ENCODE data around the gene SYNGR3. TPM values are rescaled to one million over a fixed set of nuclear protein-coding genes. Genes with fewer than 3 reads are reported as not detected.

Gene SYNGR3
- total and polyA plus RNA-seq, 2 experiments from 2014 or later = 21.8 to 27.2 TPM

DNA sequence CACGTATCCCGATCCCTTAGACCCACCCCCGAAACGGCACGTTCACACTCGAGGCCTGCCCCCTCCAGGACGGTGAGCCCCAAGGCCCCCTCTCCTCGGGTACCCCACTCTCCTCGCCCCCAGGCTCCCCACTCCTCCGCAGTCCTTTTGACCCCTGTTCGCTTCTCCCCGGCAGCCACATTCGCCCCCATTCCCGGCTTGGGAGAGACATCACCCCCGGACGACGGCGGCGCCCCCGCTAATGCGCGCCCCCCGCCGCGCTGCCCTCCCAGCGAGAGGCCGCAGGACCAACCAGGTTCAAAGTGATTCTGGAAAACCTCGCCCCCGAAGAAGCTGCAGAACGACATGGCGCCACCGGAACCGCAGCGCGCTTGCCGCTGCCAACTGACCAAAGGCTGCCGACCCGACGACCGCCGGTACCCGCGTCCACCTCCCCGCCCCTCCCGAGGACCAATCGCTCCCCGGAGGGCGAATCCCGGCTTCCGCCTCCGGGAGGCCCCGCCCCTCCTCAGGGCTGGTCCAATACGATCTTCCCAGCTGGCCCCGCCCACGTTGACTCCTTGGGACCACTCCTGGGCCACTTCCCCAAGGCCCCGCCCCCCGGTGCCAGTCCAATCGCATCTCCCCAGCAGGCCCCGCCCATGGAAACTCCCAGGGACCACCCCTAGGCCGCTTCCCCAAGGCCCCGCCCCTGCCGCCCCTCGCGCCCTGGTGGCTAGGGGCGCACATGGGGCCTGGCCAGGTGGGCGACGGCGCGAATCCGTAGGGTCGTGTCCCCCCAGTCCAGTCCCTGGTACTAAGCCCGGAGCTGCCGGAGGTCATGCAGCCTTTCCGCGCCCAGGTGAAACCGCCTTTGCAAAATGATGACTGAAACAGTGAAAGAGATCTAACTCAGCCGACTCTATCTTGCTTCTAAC lies 46.7 kb upstream of the SYNGR3 start, which contains the start of gene MSRB1:
TSS of gene MSRB1 (minus strand) at position 390 of the 917 bp plus-strand sequence. CDS start at position 347, 43 bp downstream.
- Histone ChIP-seq H3K27ac (no peak within 1 kb of the TSS), H3K4me3 (peak within 1 kb of the TSS; percentile 73), H3K27me3 (no peaks in the 10 kb centered on the region), H3K9me3 (ENCODE audit: low read depth) (no peaks in the 10 kb centered on the region), H3K36me3 (no peaks in the 10 kb centered on the region), H3K4me1 (ENCODE audit: low read depth) (no peaks in the 10 kb centered on the region)
- peak; percentile 99 to 100 for DNase-seq (ENCODE audit: low read depth in 1 of 2, low spot score in 1 of 2)
- TF ChIP-seq, protein P1, sequence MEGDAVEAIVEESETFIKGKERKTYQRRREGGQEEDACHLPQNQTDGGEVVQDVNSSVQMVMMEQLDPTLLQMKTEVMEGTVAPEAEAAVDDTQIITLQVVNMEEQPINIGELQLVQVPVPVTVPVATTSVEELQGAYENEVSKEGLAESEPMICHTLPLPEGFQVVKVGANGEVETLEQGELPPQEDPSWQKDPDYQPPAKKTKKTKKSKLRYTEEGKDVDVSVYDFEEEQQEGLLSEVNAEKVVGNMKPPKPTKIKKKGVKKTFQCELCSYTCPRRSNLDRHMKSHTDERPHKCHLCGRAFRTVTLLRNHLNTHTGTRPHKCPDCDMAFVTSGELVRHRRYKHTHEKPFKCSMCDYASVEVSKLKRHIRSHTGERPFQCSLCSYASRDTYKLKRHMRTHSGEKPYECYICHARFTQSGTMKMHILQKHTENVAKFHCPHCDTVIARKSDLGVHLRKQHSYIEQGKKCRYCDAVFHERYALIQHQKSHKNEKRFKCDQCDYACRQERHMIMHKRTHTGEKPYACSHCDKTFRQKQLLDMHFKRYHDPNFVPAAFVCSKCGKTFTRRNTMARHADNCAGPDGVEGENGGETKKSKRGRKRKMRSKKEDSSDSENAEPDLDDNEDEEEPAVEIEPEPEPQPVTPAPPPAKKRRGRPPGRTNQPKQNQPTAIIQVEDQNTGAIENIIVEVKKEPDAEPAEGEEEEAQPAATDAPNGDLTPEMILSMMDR (IDR thresholded peaks at IDR 0.05; ENCODE audit: low read depth, low read length) = no peak

DNA sequence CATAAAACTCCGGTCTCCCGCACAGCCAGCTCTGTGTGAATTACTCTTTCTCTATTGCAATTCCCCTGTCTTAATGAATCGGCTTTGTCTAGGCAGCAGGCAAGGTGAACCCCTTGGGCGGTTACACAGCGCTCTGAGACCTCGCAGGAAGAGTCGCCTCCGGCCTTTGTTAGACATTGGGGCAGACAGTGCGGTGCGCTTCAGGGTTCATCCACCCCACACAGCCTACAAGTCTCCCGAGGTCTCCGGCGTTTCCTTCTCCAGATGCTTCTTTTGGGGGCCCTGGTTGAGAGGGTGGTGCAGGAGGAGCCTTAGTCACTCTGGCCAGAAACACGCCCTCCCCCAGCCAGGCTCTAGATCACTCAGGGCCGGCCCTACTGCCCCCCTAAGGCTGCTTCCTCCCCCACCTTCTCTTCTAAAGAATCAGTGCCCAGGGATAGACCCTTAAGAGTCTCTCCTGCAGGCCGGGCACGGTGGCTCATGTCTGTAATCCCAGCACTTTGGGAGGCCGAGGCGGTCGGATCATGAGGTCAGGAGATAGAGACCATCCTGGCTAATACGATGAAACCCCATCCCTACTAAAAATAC lies 45.1 kb upstream of the SYNGR3 start:
- Histone ChIP-seq H3K27ac (no peak overlapping the region), H3K9me3 (ENCODE audit: low read depth) (no peaks in the 10 kb centered on the region), H3K36me3 (no peaks in the 10 kb centered on the region), H3K27me3 (no peaks in the 10 kb centered on the region), H3K4me3 (no peak overlapping the region), H3K4me1 (ENCODE audit: low read depth) (no peaks in the 10 kb centered on the region)
- no peak for DNase-seq (ENCODE audit: low read depth in 1 of 2, low spot score in 1 of 2)
- TF ChIP-seq, protein P1 (IDR thresholded peaks at IDR 0.05; ENCODE audit: low read depth, low read length) = no peak

DNA sequence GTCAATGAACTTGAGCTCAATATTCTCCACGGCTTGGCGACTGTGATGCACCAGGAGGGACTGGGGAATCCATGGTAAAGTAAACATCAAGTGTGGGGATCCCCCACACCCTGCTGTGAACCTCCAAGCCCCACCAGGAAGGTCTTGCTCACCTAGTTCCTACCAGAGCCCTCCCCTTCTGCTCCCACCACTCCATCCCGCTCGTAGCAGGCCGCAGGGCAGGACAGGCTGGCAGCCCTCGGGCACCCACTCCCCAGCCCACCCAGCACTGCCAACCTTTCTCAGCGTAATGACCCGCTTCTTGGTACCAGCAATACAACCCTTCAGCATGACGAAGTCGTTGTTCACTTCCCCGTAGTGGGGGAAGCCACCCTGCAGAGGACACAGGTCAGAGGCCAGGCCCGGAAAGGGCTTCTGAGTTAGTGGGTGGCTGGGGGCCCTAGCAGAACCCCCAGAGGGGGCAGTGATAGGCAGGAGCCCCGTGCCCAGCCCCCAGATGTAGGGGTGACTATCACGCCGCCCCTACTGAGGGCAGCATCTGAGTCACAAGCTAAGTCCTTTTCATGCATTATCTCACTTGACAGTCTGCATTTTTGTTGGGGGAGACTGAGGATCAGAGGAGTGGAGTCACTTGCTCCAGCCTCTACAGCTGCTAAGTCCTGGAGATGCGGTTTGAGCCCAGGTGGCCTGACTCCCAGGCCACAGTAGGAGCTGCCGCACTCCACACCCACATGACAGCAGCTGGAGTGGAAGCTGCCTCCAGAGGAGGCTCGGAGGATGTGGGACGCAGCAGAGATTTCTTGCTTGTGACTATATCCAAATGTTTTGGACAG lies 44.0 kb upstream of the SYNGR3 start:
- no peaks in the 10 kb centered on the region for H3K36me3 ChIP-seq
- no peak overlapping the region for H3K4me3 ChIP-seq
- TF ChIP-seq, protein P1 (IDR thresholded peaks at IDR 0.05; ENCODE audit: low read depth, low read length) = no peak
- no peak overlapping the region for H3K27ac ChIP-seq
- H3K9me3 ChIP-seq (ENCODE audit: low read depth) = no peaks in the 10 kb centered on the region
- no peaks in the 10 kb centered on the region for H3K27me3 ChIP-seq
- DNase-seq (ENCODE audit: low read depth in 1 of 2, low spot score in 1 of 2) = no peak
- H3K4me1 ChIP-seq (ENCODE audit: low read depth) = peaks cover 5% of the 10 kb centered on the region

DNA sequence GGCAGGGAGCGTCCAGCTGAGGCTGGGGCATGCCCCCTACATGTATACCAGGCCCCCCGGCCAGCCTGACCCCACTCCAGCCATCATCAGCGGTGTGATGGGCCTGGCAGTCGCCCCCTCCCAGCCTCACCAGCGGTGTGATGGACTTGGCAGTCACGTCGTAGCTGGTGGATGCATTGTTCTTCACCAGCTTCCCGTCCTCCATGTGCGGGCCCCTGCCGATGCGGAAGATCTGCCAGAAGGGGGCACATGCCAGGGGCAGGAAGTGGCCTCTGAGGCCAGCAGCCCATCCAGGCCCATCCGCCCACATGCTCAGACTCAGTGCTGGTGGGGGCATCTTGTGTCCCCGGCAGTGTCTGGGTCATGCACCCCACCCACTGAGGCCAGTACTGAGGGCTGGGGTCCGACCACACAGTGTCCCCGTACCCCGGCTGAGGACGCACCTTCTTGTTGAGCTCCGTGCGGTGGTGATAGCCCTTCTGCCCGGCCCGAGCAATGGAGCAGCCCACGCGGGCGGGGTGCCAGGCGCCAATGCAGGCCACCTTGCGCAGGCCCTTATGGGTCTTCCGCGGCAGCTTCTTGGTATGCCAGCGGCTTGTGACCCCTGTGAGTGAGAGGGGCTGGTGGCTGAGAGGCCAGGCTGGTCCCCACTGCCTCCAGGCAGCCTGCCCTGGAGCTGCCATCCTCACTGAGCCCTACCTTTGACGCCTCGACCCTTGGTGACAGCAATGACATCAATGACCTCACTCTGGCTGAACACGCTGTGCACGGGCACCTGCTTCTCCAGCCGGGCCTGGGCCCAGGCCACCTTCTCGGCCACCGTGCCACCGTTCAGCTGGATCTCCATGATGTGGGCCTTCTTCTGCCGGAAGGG lies 43.0 kb upstream of the SYNGR3 start:
- Histone ChIP-seq H3K27ac (no peak overlapping the region), H3K36me3 (no peaks in the 10 kb centered on the region), H3K27me3 (no peaks in the 10 kb centered on the region), H3K4me3 (no peak overlapping the region), H3K9me3 (ENCODE audit: low read depth) (no peaks in the 10 kb centered on the region), H3K4me1 (ENCODE audit: low read depth) (peaks cover 7% of the 10 kb centered on the region)
- TF ChIP-seq, protein P1 (IDR thresholded peaks at IDR 0.05; ENCODE audit: low read depth, low read length) = no peak
- no peak for DNase-seq (ENCODE audit: low read depth in 1 of 2, low spot score in 1 of 2)

DNA sequence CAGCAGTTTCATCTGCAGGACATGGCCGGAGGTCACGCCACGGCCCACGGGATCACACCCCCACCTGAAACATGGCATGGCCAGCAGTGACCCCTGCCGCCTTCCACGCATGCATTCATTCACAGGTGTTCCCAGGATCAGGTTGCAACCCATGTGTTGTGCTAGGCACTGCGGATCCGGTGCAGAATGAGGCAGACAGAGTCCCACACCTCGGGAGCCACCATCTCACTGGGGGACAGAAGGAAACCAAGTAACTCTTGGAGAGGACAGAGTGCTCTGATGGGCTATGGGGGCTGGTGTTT lies 42.5 kb upstream of the SYNGR3 start:
- DNase-seq (ENCODE audit: low read depth in 1 of 2, low spot score in 1 of 2) = no peak
- H3K4me3 ChIP-seq = no peak overlapping the region
- H3K27ac ChIP-seq = no peak overlapping the region
- H3K4me1 ChIP-seq (ENCODE audit: low read depth) = peaks cover 7% of the 10 kb centered on the region
- H3K36me3 ChIP-seq = no peaks in the 10 kb centered on the region
- H3K27me3 ChIP-seq = no peaks in the 10 kb centered on the region
- TF ChIP-seq, protein P1 (IDR thresholded peaks at IDR 0.05; ENCODE audit: low read depth, low read length) = no peak
- H3K9me3 ChIP-seq (ENCODE audit: low read depth) = no peaks in the 10 kb centered on the region
